Activated CD4-positive, alpha-beta memory T cell treated with anti-CD3 and anti-CD28 coated beads for 36 hours (primary cell): ENCODE results near the gene KCNQ2. TPM values are rescaled to one million over a fixed set of nuclear protein-coding genes. Genes with fewer than 3 reads are reported as not detected.

Experiments
- CTCF ChIA-PET: fragments of 350-600 bp; sonication (Branson Sonifier 250); formaldehyde crosslinking; loops from one replicate; lab custom pipeline; 2021; ENCODE audit warnings: antibody characterized with exemption, inconsistent platforms; lab: Charles Lee
- POLR2A ChIA-PET: fragments of 350-600 bp; sonication (Branson Sonifier 250); formaldehyde crosslinking; loops from one replicate; lab custom pipeline; 2021; ENCODE audit warnings: antibody characterized with exemption; lab: Charles Lee
- DNase-seq: peaks from one replicate; pipeline ENCODE4 v3.0.0-alpha.2; 2020
- H3K27ac Mint-ChIP-seq: one replicate; pipeline ENCODE4 v1.8.0; 2021; ENCODE audit warnings: mixed read lengths
- H3K27me3 Mint-ChIP-seq: one replicate; pipeline ENCODE4 v1.8.0; 2021; ENCODE audit warnings: mixed read lengths
- H3K36me3 Mint-ChIP-seq: one replicate; pipeline ENCODE4 v1.8.0; 2021; ENCODE audit warnings: mixed read lengths
- H3K4me1 Mint-ChIP-seq: one replicate; pipeline ENCODE4 v1.8.0; 2021; ENCODE audit warnings: low read depth, mixed read lengths
- H3K4me3 Mint-ChIP-seq: one replicate; pipeline ENCODE4 v1.8.0; 2021; ENCODE audit warnings: mild to moderate bottlenecking, mixed read lengths
- H3K9me3 Mint-ChIP-seq: one replicate; pipeline ENCODE4 v1.8.0; 2021; ENCODE audit warnings: mixed read lengths
- intact Hi-C: fragments of 100-400 bp; cut with micrococcal nuclease; formaldehyde crosslinking; loops from one replicate; pipeline ENCODE4 v1.15.1; 2023
- total RNA-seq, 2 experiments: library from RNA; stranded (reverse); gene quantifications; one replicate each; pipeline ENCODE4 v1.2.3, GENCODE V29; 2021

KCNQ2 gene
- total RNA-seq, 2 experiments from 2014 or later = not detected

DNA sequence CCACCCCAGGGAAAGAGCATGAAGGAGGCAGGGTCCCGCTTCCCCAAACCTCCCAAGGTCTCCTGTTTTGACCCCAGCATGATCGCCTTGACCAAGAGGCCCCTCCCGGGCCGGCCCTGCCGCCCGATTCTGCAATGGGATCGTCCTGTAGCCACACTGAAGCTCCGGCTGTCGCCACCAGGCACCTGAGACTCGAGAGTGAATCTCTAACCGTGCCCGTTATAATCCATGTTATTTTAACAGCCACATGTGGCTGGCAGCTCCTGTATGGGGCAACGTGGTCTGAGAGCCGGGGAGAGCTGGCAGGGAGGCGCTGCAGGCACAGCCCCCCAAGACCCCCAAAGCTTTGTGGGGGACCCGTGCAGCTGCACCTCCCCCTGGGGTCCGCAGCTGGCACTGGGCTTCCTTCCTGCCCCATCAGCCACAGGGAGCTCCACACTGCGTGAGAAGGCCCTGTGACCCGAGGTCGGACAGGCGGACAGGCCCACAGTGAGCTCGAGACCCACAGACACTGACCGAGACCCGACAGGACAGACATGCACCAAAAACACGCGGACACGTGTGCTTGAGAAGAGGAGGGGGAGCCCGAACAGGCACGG is 51.3 kb downstream of the KCNQ2 start:
- H3K9me3 Mint-ChIP-seq = no peaks in the 10 kb centered on the region
- no peaks in the 10 kb centered on the region for H3K27me3 Mint-ChIP-seq
- H3K4me1 Mint-ChIP-seq = no peaks in the 10 kb centered on the region
- no peak overlapping the region for H3K27ac Mint-ChIP-seq
- CTCF ChIA-PET = no interaction called here
- DNase-seq = no peak
- intact Hi-C loops = no loop called here
- POLR2A ChIA-PET = no interaction called here
- H3K4me3 Mint-ChIP-seq = no peak overlapping the region
- no peaks in the 10 kb centered on the region for H3K36me3 Mint-ChIP-seq

DNA sequence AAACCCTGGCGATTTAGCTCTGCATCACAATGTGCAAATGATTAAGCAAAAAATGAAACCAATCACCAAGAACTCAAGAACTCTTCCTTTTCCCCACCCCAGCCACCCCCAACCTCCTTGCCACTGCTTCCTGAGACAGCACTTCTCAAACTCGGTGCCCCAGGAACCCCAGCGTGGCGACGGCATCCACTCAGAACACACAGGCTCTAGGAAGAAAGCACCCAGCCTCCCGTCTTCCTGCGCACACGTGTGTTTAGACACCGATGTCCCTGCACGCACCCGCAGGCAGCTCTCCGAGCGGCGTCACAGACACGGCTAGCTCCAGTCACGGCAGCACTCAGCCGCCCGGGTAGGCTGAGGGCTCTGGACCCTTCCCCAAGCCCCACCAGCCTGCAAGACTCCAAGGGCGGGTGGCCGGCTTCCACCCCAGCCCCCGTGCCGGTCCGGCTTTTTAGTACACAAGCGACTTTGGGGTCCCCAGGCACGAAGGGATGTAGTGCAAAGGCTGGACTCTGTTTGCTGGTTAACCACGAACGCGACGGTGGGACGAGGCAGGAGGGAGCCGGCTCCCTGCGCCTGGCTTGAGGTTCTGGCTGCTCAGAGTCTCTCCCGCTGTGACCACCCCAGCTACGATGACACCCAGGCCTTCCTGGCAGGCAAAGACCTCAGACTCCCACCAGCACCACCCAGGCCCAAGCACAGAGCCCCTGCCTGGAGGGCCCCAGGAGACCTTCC is 51.9 kb downstream of the KCNQ2 start:
- intact Hi-C loops = no loop called here
- CTCF ChIA-PET = no interaction called here
- no peak overlapping the region for H3K4me3 Mint-ChIP-seq

DNA sequence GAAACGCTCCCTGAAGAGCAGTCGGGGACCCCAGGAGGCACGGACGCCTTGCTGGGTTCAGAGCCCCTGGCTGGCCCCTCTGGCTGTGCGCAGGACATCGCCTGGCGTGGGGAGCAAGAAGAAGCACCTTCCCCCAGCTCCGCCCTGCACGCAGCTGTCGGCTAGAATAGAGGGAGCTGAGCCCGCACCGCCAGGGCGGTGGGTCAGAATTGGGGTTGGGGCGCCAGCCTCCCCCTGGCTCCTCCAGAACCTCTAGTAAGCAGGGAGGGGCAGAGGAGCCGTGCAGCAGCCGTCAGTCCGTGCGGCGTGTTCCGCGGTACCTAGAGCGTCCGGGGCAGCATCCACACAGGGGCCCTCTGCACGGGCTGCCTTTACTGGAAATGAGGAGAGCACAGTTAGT is 53.2 kb downstream of the KCNQ2 start:
- H3K4me3 Mint-ChIP-seq = no peak overlapping the region
- H3K36me3 Mint-ChIP-seq = no peaks in the 10 kb centered on the region
- intact Hi-C loops = no loop called here

More for the DNA sequence above, 51.9 kb downstream of the KCNQ2 start:
- Mint-ChIP-seq H3K36me3 (no peaks in the 10 kb centered on the region), H3K27me3 (no peaks in the 10 kb centered on the region), H3K27ac (no peak overlapping the region), H3K4me1 (no peaks in the 10 kb centered on the region), H3K9me3 (no peaks in the 10 kb centered on the region)
- POLR2A ChIA-PET = no interaction called here
- no peak for DNase-seq

DNA sequence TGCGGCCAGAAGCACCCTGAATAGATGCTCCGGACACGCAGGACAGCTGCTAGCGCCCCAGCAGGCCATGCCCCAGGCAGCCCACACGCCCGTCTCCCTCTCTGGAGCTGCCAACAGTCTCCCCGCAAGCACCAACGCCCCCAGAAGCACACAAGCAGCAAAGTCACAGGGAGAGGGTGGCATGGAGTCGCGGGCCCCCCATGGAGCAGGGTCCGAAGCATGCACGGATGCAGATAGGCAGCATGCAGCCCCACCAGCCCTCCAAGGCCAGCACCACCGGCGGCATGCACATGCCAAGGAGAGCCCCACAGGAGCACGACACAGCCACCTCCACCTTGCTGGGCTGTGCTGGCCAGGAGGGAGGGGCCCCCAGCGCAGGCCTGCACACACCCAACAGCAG is 53.8 kb downstream of the KCNQ2 start:
- Mint-ChIP-seq H3K9me3 (no peaks in the 10 kb centered on the region), H3K27me3 (no peaks in the 10 kb centered on the region), H3K4me3 (no peak overlapping the region), H3K27ac (no peak overlapping the region), H3K4me1 (no peaks in the 10 kb centered on the region), H3K36me3 (no peaks in the 10 kb centered on the region)
- intact Hi-C loops = no loop called here
- ChIA-PET CTCF (no interaction called here), POLR2A (no interaction called here)
- DNase-seq = no peak

More for the DNA sequence above, 53.2 kb downstream of the KCNQ2 start:
- ChIA-PET CTCF (no interaction called here), POLR2A (no interaction called here)
- no peaks in the 10 kb centered on the region for H3K4me1 Mint-ChIP-seq
- H3K27ac Mint-ChIP-seq = no peak overlapping the region
- no peaks in the 10 kb centered on the region for H3K27me3 Mint-ChIP-seq
- H3K9me3 Mint-ChIP-seq = no peaks in the 10 kb centered on the region
- DNase-seq = no peak

DNA sequence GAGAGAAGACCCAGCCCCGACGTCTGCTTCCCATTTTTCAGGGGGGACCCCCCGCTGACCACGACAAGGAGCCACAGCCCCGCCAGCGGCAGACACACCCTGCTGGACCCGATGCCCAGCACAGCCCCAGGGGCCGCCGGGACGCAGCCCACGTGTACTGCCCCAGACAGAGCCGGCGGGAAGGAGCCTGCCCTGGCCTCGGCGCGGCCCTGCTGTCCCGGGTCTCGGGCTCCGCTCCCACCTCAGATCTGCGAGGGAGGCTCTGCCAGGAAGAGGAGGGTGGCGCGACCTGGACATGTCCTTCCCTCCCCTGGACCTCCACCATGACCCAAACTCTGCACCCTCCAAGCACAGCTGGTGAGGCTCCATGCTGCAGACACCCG is 54.7 kb downstream of the KCNQ2 start:
- H3K27me3 Mint-ChIP-seq = peaks cover 3% of the 10 kb centered on the region
- no peak overlapping the region for H3K27ac Mint-ChIP-seq
- H3K9me3 Mint-ChIP-seq = no peaks in the 10 kb centered on the region
- no peaks in the 10 kb centered on the region for H3K36me3 Mint-ChIP-seq
- intact Hi-C loops = no loop called here
- H3K4me1 Mint-ChIP-seq = no peaks in the 10 kb centered on the region
- DNase-seq = no peak
- POLR2A ChIA-PET = no interaction called here
- CTCF ChIA-PET = no interaction called here
- no peak overlapping the region for H3K4me3 Mint-ChIP-seq

- no peaks in the 10 kb centered on the region for H3K9me3 Mint-ChIP-seq
- no peak overlapping the region for H3K4me3 Mint-ChIP-seq
- H3K36me3 Mint-ChIP-seq = no peaks in the 10 kb centered on the region
- no peaks in the 10 kb centered on the region for H3K4me1 Mint-ChIP-seq
- H3K27me3 Mint-ChIP-seq = peaks cover 3% of the 10 kb centered on the region
- ChIA-PET CTCF (no interaction called here), POLR2A (no interaction called here)
- H3K27ac Mint-ChIP-seq = no peak overlapping the region
- no peak for DNase-seq
- intact Hi-C loops = no loop called here
These were observed 55.2 kb downstream of the KCNQ2 start for GRCh38 chr20:63417097-63417737.

GRCh38 chr20:63416631-63417030 is 55.8 kb downstream of the KCNQ2 start:
- Mint-ChIP-seq H3K9me3 (no peaks in the 10 kb centered on the region), H3K36me3 (no peaks in the 10 kb centered on the region), H3K4me3 (no peak overlapping the region), H3K27me3 (peaks cover 3% of the 10 kb centered on the region), H3K4me1 (no peaks in the 10 kb centered on the region), H3K27ac (no peak overlapping the region)
- CTCF ChIA-PET = no interaction called here
- POLR2A ChIA-PET = no interaction called here
- DNase-seq = no peak
- intact Hi-C loops = no loop called here

- no peak for DNase-seq
- Mint-ChIP-seq H3K27me3 (peaks cover 3% of the 10 kb centered on the region), H3K36me3 (no peaks in the 10 kb centered on the region), H3K27ac (no peak overlapping the region), H3K9me3 (no peaks in the 10 kb centered on the region), H3K4me1 (no peaks in the 10 kb centered on the region), H3K4me3 (no peak overlapping the region)
- ChIA-PET POLR2A (no interaction called here), CTCF (no interaction called here)
- intact Hi-C loops = no loop called here
These were observed 56.6 kb downstream of the KCNQ2 start for GRCh38 chr20:63415647-63416391.

GRCh38 chr20:63414720-63415430 is 57.6 kb downstream of the KCNQ2 start:
- no peak for DNase-seq
- Mint-ChIP-seq H3K4me3 (no peak overlapping the region), H3K9me3 (no peaks in the 10 kb centered on the region), H3K36me3 (no peaks in the 10 kb centered on the region), H3K4me1 (no peaks in the 10 kb centered on the region), H3K27ac (no peak overlapping the region), H3K27me3 (peaks cover 3% of the 10 kb centered on the region)
- intact Hi-C loops = no loop called here
- CTCF ChIA-PET = no interaction called here
- POLR2A ChIA-PET = no interaction called here

DNA sequence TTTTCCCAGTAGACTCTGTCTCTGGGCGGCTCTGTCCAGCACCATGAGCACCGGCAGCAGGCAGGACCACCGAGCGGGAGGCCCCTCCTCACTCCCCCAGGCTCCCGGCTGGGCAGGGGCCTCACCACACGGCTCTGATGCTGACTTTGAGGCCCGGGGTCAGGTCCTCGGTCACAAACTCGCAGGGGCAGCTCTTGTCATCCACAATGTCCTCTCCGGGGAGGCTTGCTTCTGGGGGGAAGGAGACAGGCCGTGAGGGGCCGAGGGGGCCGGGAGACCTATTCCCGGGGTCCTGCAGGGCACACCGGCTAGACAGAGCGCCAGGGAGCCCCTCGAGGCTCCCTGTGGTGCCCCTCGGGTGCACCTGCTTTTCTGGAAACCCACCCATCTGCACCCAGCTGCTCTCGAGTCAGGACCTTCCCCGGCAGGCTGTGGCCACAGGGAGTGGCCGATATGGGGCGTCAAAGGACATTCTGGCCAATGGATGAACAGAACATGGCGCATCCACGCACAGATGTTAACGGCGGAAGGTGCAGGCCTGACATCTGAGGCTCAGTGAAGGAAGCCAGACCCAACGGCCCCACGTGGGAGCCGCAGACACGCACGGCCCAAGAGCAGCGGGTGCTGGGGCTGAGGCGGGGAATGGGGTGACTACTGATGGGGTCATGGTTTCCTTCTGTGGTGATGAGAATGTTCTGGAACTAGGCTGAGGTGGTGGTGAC is 58.3 kb downstream of the KCNQ2 start:
- no peaks in the 10 kb centered on the region for H3K36me3 Mint-ChIP-seq
- H3K27me3 Mint-ChIP-seq = peaks cover 3% of the 10 kb centered on the region
- no peak for DNase-seq
- intact Hi-C loops = no loop called here
- ChIA-PET CTCF (no interaction called here), POLR2A (no interaction called here)
- H3K27ac Mint-ChIP-seq = no peak overlapping the region
- H3K9me3 Mint-ChIP-seq = no peaks in the 10 kb centered on the region
- no peak overlapping the region for H3K4me3 Mint-ChIP-seq
- peaks cover under 1% of the 10 kb centered on the region for H3K4me1 Mint-ChIP-seq

DNA sequence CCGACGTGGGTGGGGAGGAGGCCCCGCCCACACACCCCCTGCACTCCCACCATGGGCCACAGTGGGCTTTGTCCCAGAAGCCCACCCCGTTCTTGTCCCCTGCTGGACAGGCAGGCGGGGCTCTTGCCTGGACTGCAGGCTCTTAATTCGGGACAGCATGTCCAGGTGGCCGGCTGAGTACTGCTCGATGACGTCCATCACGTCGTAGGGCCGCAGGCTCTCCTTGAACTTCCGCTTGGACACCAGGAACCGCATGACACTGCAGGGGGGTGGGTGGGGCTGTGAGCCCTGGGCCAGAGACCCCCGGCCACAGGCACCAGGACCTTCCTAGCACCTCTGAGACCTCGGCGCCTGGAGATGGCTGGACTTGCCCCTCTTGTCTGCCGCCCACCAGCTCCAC is 59.1 kb downstream of the KCNQ2 start:
- intact Hi-C loops = no loop called here
- Mint-ChIP-seq H3K9me3 (no peaks in the 10 kb centered on the region), H3K4me3 (no peak overlapping the region), H3K4me1 (peaks cover 4% of the 10 kb centered on the region), H3K27ac (no peak overlapping the region), H3K27me3 (peaks cover 3% of the 10 kb centered on the region), H3K36me3 (no peaks in the 10 kb centered on the region)
- CTCF ChIA-PET = no interaction called here
- POLR2A ChIA-PET = no interaction called here
- no peak for DNase-seq
